Measurements from ENCODE around the gene SOS2.

SOS2 gene

GRCh38 chr14:50101417-50101816, 130.0 kb downstream of the SOS2 start:
- H3K79me2 ChIP-seq (ENCODE audit: insufficient read depth, low read length): no peaks in the 10 kb centered on the region
- H3K27ac ChIP-seq (ENCODE audit: low read depth, low read length): no peak overlapping the region
- no peak for TF ChIP-seq CTCF (IDR thresholded peaks at IDR 0.05; ENCODE audit: insufficient read depth, low read length, poor library complexity, severe bottlenecking)
- no peak for TF ChIP-seq EZH2phosphoT487 (conservative IDR thresholded peaks at IDR 0.05; ENCODE audit: low read length)
- no peaks in the 10 kb centered on the region for H3K9me2 ChIP-seq (replicated peaks; ENCODE audit: insufficient read depth, low read length)
- no peaks in the 10 kb centered on the region for H4K20me1 ChIP-seq (ENCODE audit: low read depth, low read length)
- no peaks in the 10 kb centered on the region for H3K9me3 ChIP-seq (ENCODE audit: insufficient read depth, low read length)
- no peak overlapping the region for H2AFZ ChIP-seq (ENCODE audit: low read depth, low read length, severe bottlenecking)
- no peaks in the 10 kb centered on the region for H3K27me3 ChIP-seq (ENCODE audit: low read length)
- H3K4me2 ChIP-seq (ENCODE audit: low read depth, low read length, poor library complexity, severe bottlenecking): no peak overlapping the region
- H3F3A ChIP-seq (ENCODE audit: insufficient read depth): peaks cover 9% of the 10 kb centered on the region; the same call in 1 of the 2 replicates
- H3K36me3 ChIP-seq (ENCODE audit: low read length): no peaks in the 10 kb centered on the region
- no peak overlapping the region for H3K9ac ChIP-seq (ENCODE audit: low read length)
- H3K4me3 ChIP-seq (ENCODE audit: insufficient read depth, low read length, poor library complexity, severe bottlenecking): no peak overlapping the region

- Histone ChIP-seq H2AFZ (ENCODE audit: low read depth, low read length, severe bottlenecking) (no peak overlapping the region), H3K36me3 (ENCODE audit: low read length) (no peaks in the 10 kb centered on the region), H3K4me2 (ENCODE audit: low read depth, low read length, poor library complexity, severe bottlenecking) (no peak overlapping the region), H3K9me2 (replicated peaks; ENCODE audit: insufficient read depth, low read length) (no peaks in the 10 kb centered on the region), H4K20me1 (ENCODE audit: low read depth, low read length) (no peaks in the 10 kb centered on the region), H3K9ac (ENCODE audit: low read length) (no peak overlapping the region), H3K27ac (ENCODE audit: low read depth, low read length) (no peak overlapping the region), H3K4me3 (ENCODE audit: insufficient read depth, low read length, poor library complexity, severe bottlenecking) (no peak overlapping the region), H3K27me3 (ENCODE audit: low read length) (no peaks in the 10 kb centered on the region), H3K9me3 (ENCODE audit: insufficient read depth, low read length) (no peaks in the 10 kb centered on the region), H3K79me2 (ENCODE audit: insufficient read depth, low read length) (no peaks in the 10 kb centered on the region), H3F3A (ENCODE audit: insufficient read depth) (peaks cover 3% of the 10 kb centered on the region; the same call in 1 of the 2 replicates)
- no peak for TF ChIP-seq EZH2phosphoT487 (conservative IDR thresholded peaks at IDR 0.05; ENCODE audit: low read length)
- no peak for TF ChIP-seq CTCF (IDR thresholded peaks at IDR 0.05; ENCODE audit: insufficient read depth, low read length, poor library complexity, severe bottlenecking)
Observed at GRCh38 chr14:50100805-50101204, 130.6 kb downstream of the SOS2 start.

- TF ChIP-seq EZH2phosphoT487 (conservative IDR thresholded peaks at IDR 0.05; ENCODE audit: low read length): no peak
- TF ChIP-seq CTCF (IDR thresholded peaks at IDR 0.05; ENCODE audit: insufficient read depth, low read length, poor library complexity, severe bottlenecking): no peak
- Histone ChIP-seq H3K9me3 (ENCODE audit: insufficient read depth, low read length) (no peaks in the 10 kb centered on the region), H3K36me3 (ENCODE audit: low read length) (no peaks in the 10 kb centered on the region), H3F3A (ENCODE audit: insufficient read depth) (no peaks in the 10 kb centered on the region), H3K4me3 (ENCODE audit: insufficient read depth, low read length, poor library complexity, severe bottlenecking) (no peak overlapping the region), H2AFZ (ENCODE audit: low read depth, low read length, severe bottlenecking) (no peak overlapping the region), H3K79me2 (ENCODE audit: insufficient read depth, low read length) (no peaks in the 10 kb centered on the region), H3K4me2 (ENCODE audit: low read depth, low read length, poor library complexity, severe bottlenecking) (no peak overlapping the region), H3K27ac (ENCODE audit: low read depth, low read length) (no peak overlapping the region), H3K9ac (ENCODE audit: low read length) (no peak overlapping the region), H3K9me2 (replicated peaks; ENCODE audit: insufficient read depth, low read length) (no peaks in the 10 kb centered on the region), H3K27me3 (ENCODE audit: low read length) (no peaks in the 10 kb centered on the region), H4K20me1 (ENCODE audit: low read depth, low read length) (no peaks in the 10 kb centered on the region)
Observed at GRCh38 chr14:50099335-50099734, 132.0 kb downstream of the SOS2 start.

Data from SU-DHL-6 (cell line).